Endothelial cell of umbilical vein (primary cell): ENCODE data around the gene ETV3L. TPM values are rescaled to one million over a fixed set of nuclear protein-coding genes. Genes with fewer than 3 reads are reported as not detected.

ENCODE experiments used
- BruUV-seq: library from RNA; stranded (reverse); fragments of 400-500 nt; replicated peaks from 2 replicates; lab custom pipeline; 2021; lab: Mats Ljungman, UMichigan
- CTCF ChIA-PET: fragments of 300-600, 350-600 bp; sonication (Branson Sonifier 250); formaldehyde crosslinking; loops from one replicate; lab custom pipeline; 2021; ENCODE audit warnings: antibody characterized with exemption, inconsistent platforms; lab: Charles Lee
- POLR2A ChIA-PET: fragments of 300-600, 350-600 bp; sonication (Branson Sonifier 250); formaldehyde crosslinking; loops from one replicate; lab custom pipeline; 2021; ENCODE audit warnings: antibody characterized with exemption, inconsistent platforms; lab: Charles Lee
- DNase-seq: peaks from one replicate; pipeline ENCODE4 v3.0.0-alpha.2; 2011; ENCODE audit warnings: low read depth, low spot score
- FAIRE-seq: peaks from 2 replicates; lab custom pipeline; 2011; peaks lifted over from hg19 to GRCh38; lab: Jason Lieb, UNC
- H2AFZ ChIP-seq: 2 replicates; pipeline ENCODE4 v1.6.0; 2012; ENCODE audit warnings: low read depth, low read length, control low read depth, inconsistent platforms
- H3K27ac ChIP-seq: 2 replicates; pipeline ENCODE4 v1.5.1; 2011; ENCODE audit warnings: low read depth, mild to moderate bottlenecking, control low read depth, low read length, moderate library complexity; ENCODE audit not compliant: insufficient read depth
- H3K27me3 ChIP-seq, 2 experiments: 2 replicates each; pipeline versions ENCODE4 v1.6.0 to v1.6.1; 2011; ENCODE audit warnings: low read length in 2 of 2, mixed read lengths in 1 of 2; ENCODE audit not compliant: control insufficient read depth in 2 of 2, insufficient read depth in 2 of 2
- H3K36me3 ChIP-seq, 2 experiments: 2 replicates in 1 of 2; 3 replicates in 1 of 2; pipeline ENCODE4 v1.5.1; 2011; ENCODE audit warnings: low read length in 2 of 2, mild to moderate bottlenecking in 1 of 2, moderate library complexity in 1 of 2; ENCODE audit not compliant: control insufficient read depth in 2 of 2, insufficient read depth in 2 of 2; ENCODE audit errors: extremely low read depth in 1 of 2
- H3K4me1 ChIP-seq: 3 replicates; pipeline ENCODE4 v1.5.1; 2011; ENCODE audit warnings: mild to moderate bottlenecking, low read length; ENCODE audit not compliant: control insufficient read depth, insufficient read depth; ENCODE audit errors: extremely low read depth
- H3K4me2 ChIP-seq: 2 replicates; pipeline ENCODE4 v1.6.1; 2011; ENCODE audit warnings: low read length, control low read depth, mixed read lengths; ENCODE audit not compliant: insufficient read depth
- H3K4me3 ChIP-seq, 3 experiments: fragments of 200-600 bp in 1 of 3; sonication (generic), shearing (Covaris generic) in 1 of 3; replicated peaks in 1 of 3; 2 replicates each; pipeline ENCODE4 v1.5.1; 2011 to 2016; ENCODE audit warnings: control low read depth in 3 of 3, low read length in 3 of 3, mild to moderate bottlenecking in 2 of 3, inconsistent platforms in 1 of 3, low read depth in 1 of 3, moderate library complexity in 1 of 3; ENCODE audit not compliant: insufficient read depth in 1 of 3
- H3K79me2 ChIP-seq: 2 replicates; pipeline ENCODE4 v1.6.0; 2012; ENCODE audit warnings: low read length, inconsistent platforms; ENCODE audit not compliant: control insufficient read depth, insufficient read depth
- H3K9ac ChIP-seq: replicated peaks from 2 replicates; pipeline ENCODE3; 2011; ENCODE audit warnings: low read length, control low read depth; ENCODE audit not compliant: insufficient read depth; ENCODE audit errors: extremely low read depth
- H3K9me1 ChIP-seq: replicated peaks from 3 replicates; pipeline ENCODE4 v1.6.0; 2011; ENCODE audit warnings: mild to moderate bottlenecking, low read length; ENCODE audit not compliant: control insufficient read depth, insufficient read depth; ENCODE audit errors: extremely low read depth
- H3K9me3 ChIP-seq: replicated peaks from 2 replicates; pipeline ENCODE4 v1.5.1; 2012; ENCODE audit warnings: low read length, inconsistent platforms; ENCODE audit not compliant: control insufficient read depth, insufficient read depth
- H4K20me1 ChIP-seq: replicated peaks from 2 replicates; pipeline ENCODE3; 2011; ENCODE audit warnings: mild to moderate bottlenecking, low read length; ENCODE audit not compliant: control insufficient read depth, insufficient read depth; ENCODE audit errors: extremely low read depth
- GATA2 ChIP-seq: IDR thresholded peaks from 2 replicates; pipeline ENCODE4 v1.7.0; 2011; ENCODE audit warnings: low read depth, mild to moderate bottlenecking, moderate library complexity, mixed read lengths, low read length; ENCODE audit not compliant: insufficient read length, insufficient read depth
- JUN ChIP-seq: IDR thresholded peaks from 2 replicates; pipeline ENCODE4 v1.6.1; 2011; ENCODE audit warnings: borderline replicate concordance, low read depth; ENCODE audit not compliant: insufficient read length, insufficient read depth
- POLR2A ChIP-seq: IDR thresholded peaks from 2 replicates; pipeline ENCODE4 v1.6.1; 2012; ENCODE audit warnings: low read depth, mild to moderate bottlenecking, control low read depth, low read length
- POLR2AphosphoS5 ChIP-seq: IDR thresholded peaks from 2 replicates; pipeline ENCODE4 v1.6.1; 2012; ENCODE audit warnings: low read depth, mild to moderate bottlenecking, control low read depth, low read length, moderate library complexity; ENCODE audit not compliant: insufficient read depth
- dilution Hi-C: fragments of 300-500 bp; cut with MboI; formaldehyde crosslinking; loops from one replicate; pipeline ENCODE4 v1.15.0; 2019; ENCODE audit warnings: low sequenced_read_pairs; ENCODE audit not compliant: extremely low pct_ligation_motif_present
- intact Hi-C: fragments of 100-400 bp; cut with micrococcal nuclease; formaldehyde crosslinking; loops from one replicate; pipeline ENCODE4 v1.10.0; 2022
- polyA plus RNA-seq, 4 experiments: library from polyadenylated mRNA; depleted of rRNA in 3 of 4; stranded (reverse) in 3 of 4; unstranded in 1 of 4; fragments of >200 nt; gene quantifications; 2 replicates each; pipeline versions ENCODE4 v1.2.1 to v1.2.3, GENCODE V29; 2011 to 2012; ENCODE audit warnings: missing spikeins in 1 of 4
- total RNA-seq: library from RNA; stranded (reverse); gene quantifications from 2 replicates; pipeline ENCODE4 v1.2.3, GENCODE V29; 2021
- TF ChIP-seq, protein P1 (sequence below), 2 donors: IDR thresholded peaks; 1 replicate in 1 of 2; 2 replicates in 1 of 2; pipeline ENCODE4 v1.5.1; 2011; ENCODE audit warnings: low read length in 2 of 2, mild to moderate bottlenecking in 2 of 2, moderate library complexity in 2 of 2, control low read depth in 1 of 2, inconsistent platforms in 1 of 2, low read depth in 1 of 2; ENCODE audit not compliant: insufficient read depth in 1 of 2; ENCODE audit errors: extremely low read depth in 1 of 2
- TF ChIP-seq, protein P2 (sequence below): IDR thresholded peaks from 2 replicates; pipeline ENCODE4 v1.6.1; 2011; ENCODE audit not compliant: insufficient read depth, insufficient read length

ETV3L gene
- total and polyA plus RNA-seq, 2 donors (not counting 3 experiments of a cell fraction or from before 2014, with no cell fraction given) = not detected

DNA sequence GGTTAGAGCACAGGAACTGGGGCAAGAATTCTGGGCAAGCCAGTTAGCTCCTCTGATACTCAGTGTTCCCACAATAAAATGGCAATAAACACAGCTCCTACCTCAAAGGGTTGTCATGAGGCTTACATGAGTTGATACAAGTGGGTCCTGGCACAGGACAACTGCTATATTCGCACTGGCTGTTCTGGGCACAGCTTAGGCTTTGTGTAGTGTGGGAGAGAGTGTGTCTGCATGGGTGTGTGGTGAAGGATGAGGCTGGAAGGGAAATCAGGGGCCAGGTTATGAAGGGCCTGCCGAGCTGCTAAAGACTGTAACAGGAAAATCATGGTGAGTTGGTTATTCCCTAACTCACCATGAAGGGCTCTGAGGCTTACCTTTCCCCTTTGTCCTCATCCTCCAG, 19.8 kb upstream of the ETV3L start:
- H3K36me3 ChIP-seq = peaks cover 4 to 6% of the 10 kb centered on the region in 2 experiments
- H3K9ac ChIP-seq = no peak overlapping the region
- no peaks in the 10 kb centered on the region for H3K27me3 ChIP-seq
- dilution Hi-C loops (no loop called here), intact Hi-C loops (no loop called here)
- H2AFZ ChIP-seq = no peak overlapping the region
- H3K9me1 ChIP-seq = no peaks in the 10 kb centered on the region
- H3K9me3 ChIP-seq = no peaks in the 10 kb centered on the region
- H3K4me3 ChIP-seq = no peak overlapping the region
- no peak for FAIRE-seq
- no peaks in the 10 kb centered on the region for H4K20me1 ChIP-seq
- no peaks in the 10 kb centered on the region for H3K4me1 ChIP-seq
- no TSS peak for BruUV-seq
- POLR2A ChIA-PET = no interaction called here
- DNase-seq = no peak
- H3K4me2 ChIP-seq = no peak overlapping the region
- CTCF ChIA-PET = interaction anchor here (1.0 to 1.8 kb wide), 2 partner anchors 29 to 37 kb away, joined by 3 to 9 read pairs; no protein-coding TSS in a partner anchor
- H3K79me2 ChIP-seq = no peaks in the 10 kb centered on the region
- no peak for TF ChIP-seq JUN
- no peak for TF ChIP-seq POLR2A
- TF ChIP-seq GATA2 = no peak
- no peak overlapping the region for H3K27ac ChIP-seq

DNA sequence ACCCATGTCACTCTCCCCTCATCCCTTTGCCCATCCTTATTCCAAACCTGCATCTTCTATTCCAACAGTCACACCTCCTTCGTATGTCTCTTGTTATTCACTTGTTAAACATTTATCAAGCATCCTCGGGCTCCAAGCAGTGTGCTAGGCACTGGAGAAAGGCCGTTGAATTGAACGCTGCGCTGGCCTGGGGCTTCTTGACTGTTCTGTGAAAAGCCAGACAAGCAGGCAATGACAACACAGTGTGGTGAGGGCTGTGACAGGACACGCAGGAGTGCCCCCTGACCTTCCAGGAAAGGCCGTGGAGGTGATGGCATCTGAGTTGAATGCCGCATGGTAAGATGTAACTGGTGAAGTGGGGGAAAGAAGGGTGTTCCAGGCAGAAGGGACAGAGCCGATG, 19.4 kb upstream of the ETV3L start:
- Histone ChIP-seq H3K79me2 (no peaks in the 10 kb centered on the region), H3K9ac (no peak overlapping the region), H3K36me3 (peaks cover 4 to 6% of the 10 kb centered on the region in 2 experiments), H3K4me3 (no peak overlapping the region), H3K27me3 (no peaks in the 10 kb centered on the region), H3K9me3 (no peaks in the 10 kb centered on the region), H3K9me1 (no peaks in the 10 kb centered on the region), H2AFZ (no peak overlapping the region), H3K4me2 (no peak overlapping the region), H3K4me1 (no peaks in the 10 kb centered on the region), H3K27ac (no peak overlapping the region), H4K20me1 (no peaks in the 10 kb centered on the region)
- DNase-seq (no peak), FAIRE-seq (no peak)
- BruUV-seq = no TSS peak
- dilution Hi-C loops (no loop called here), intact Hi-C loops (no loop called here)
- ChIA-PET POLR2A (no interaction called here), CTCF (interaction anchor here (1.0 to 1.8 kb wide), 2 partner anchors 29 to 37 kb away, joined by 3 to 9 read pairs; no protein-coding TSS in a partner anchor)
- TF ChIP-seq, protein P1, sequence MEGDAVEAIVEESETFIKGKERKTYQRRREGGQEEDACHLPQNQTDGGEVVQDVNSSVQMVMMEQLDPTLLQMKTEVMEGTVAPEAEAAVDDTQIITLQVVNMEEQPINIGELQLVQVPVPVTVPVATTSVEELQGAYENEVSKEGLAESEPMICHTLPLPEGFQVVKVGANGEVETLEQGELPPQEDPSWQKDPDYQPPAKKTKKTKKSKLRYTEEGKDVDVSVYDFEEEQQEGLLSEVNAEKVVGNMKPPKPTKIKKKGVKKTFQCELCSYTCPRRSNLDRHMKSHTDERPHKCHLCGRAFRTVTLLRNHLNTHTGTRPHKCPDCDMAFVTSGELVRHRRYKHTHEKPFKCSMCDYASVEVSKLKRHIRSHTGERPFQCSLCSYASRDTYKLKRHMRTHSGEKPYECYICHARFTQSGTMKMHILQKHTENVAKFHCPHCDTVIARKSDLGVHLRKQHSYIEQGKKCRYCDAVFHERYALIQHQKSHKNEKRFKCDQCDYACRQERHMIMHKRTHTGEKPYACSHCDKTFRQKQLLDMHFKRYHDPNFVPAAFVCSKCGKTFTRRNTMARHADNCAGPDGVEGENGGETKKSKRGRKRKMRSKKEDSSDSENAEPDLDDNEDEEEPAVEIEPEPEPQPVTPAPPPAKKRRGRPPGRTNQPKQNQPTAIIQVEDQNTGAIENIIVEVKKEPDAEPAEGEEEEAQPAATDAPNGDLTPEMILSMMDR (IDR thresholded peaks at IDR 0.05; ENCODE audit: extremely low read depth in 1 of 2, insufficient read depth in 1 of 2, low read depth in 1 of 2, low read length in 2 of 2) = no peak
- no peak for TF ChIP-seq POLR2AphosphoS5
- no peak for TF ChIP-seq POLR2A
- TF ChIP-seq, protein P2, sequence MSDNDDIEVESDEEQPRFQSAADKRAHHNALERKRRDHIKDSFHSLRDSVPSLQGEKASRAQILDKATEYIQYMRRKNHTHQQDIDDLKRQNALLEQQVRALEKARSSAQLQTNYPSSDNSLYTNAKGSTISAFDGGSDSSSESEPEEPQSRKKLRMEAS = no peak
